NOMO-1 treated with dmso at 0.1 percent for 144 hours (cell line): ENCODE results near the gene MYO16.

Experiments used
- DNase-seq: peaks from one replicate; lab custom pipeline; 2025; ENCODE audit not compliant: unreplicated experiment; lab: John Stamatoyannopoulos, UW

MYO16 gene

GRCh38 chr13:109166804-109167203, 537.4 kb downstream of the MYO16 start:
- no peak for DNase-seq

GRCh38 chr13:109172136-109172535, 542.7 kb downstream of the MYO16 start:
- DNase-seq = no peak

GRCh38 chr13:109175666-109176065, 546.3 kb downstream of the MYO16 start:
- DNase-seq = no peak

GRCh38 chr13:109180905-109181425, 551.6 kb downstream of the MYO16 start:
- DNase-seq = no peak

GRCh38 chr13:109182777-109183465, 553.5 kb downstream of the MYO16 start:
- no peak for DNase-seq

- DNase-seq = no peak
Measured at GRCh38 chr13:109191413-109191812, 562.0 kb downstream of the MYO16 start.

GRCh38 chr13:109192306-109192705, 562.9 kb downstream of the MYO16 start:
- no peak for DNase-seq

- no peak for DNase-seq
Measured at GRCh38 chr13:109196948-109197347, 567.5 kb downstream of the MYO16 start.

GRCh38 chr13:109198585-109198984, 569.2 kb downstream of the MYO16 start:
- no peak for DNase-seq

GRCh38 chr13:109199280-109199679, 569.9 kb downstream of the MYO16 start:
- DNase-seq = no peak

GRCh38 chr13:109200556-109200955, 571.1 kb downstream of the MYO16 start:
- DNase-seq = no peak

GRCh38 chr13:109203587-109203986, 574.2 kb downstream of the MYO16 start:
- DNase-seq = no peak

GRCh38 chr13:109204252-109204651, 574.8 kb downstream of the MYO16 start:
- DNase-seq = no peak

- no peak for DNase-seq
Measured at GRCh38 chr13:109204657-109205056, 575.2 kb downstream of the MYO16 start.

GRCh38 chr13:109205315-109205714, 575.9 kb downstream of the MYO16 start:
- DNase-seq = no peak

- no peak for DNase-seq
Measured at GRCh38 chr13:109206616-109207015, 577.2 kb downstream of the MYO16 start.

GRCh38 chr13:109207622-109208021, 578.2 kb downstream of the MYO16 start:
- no peak for DNase-seq

- no peak for DNase-seq
Measured at GRCh38 chr13:109208522-109208921, 579.1 kb downstream of the MYO16 start.

GRCh38 chr13:109209526-109209925, 580.1 kb downstream of the MYO16 start:
- DNase-seq = no peak

- DNase-seq = no peak
Measured at GRCh38 chr13:109211616-109212015, 582.2 kb downstream of the MYO16 start.

GRCh38 chr13:109212650-109213049, 583.2 kb downstream of the MYO16 start:
- DNase-seq = no peak

- DNase-seq = no peak
Measured at GRCh38 chr13:109213714-109214113, 584.3 kb downstream of the MYO16 start.

GRCh38 chr13:109214393-109214792, 585.0 kb downstream of the MYO16 start:
- no peak for DNase-seq
